Osteoblast (primary cell): ENCODE results near the gene FES. TPM values are rescaled to one million over a fixed set of nuclear protein-coding genes. Genes with fewer than 3 reads are reported as not detected.
"Not testable (repeated sequence)": the region's sequence is repeated elsewhere in the genome, so short reads cannot be mapped to it uniquely, and the experiment has no call there.

Experiments used
- DNase-seq: peaks from one replicate; pipeline ENCODE4 v3.0.0; 2011; ENCODE audit warnings: low spot score, mixed read lengths; ENCODE audit not compliant: insufficient read length; ENCODE audit errors: missing footprints
- H2AFZ ChIP-seq: 2 replicates; pipeline ENCODE4 v1.6.0; 2011; ENCODE audit warnings: mild to moderate bottlenecking, low read length
- H3K27ac ChIP-seq: 2 replicates; pipeline ENCODE4 v1.5.1; 2011; ENCODE audit warnings: mild to moderate bottlenecking, low read depth, low read length, moderate library complexity
- H3K27me3 ChIP-seq: 2 replicates; pipeline ENCODE4 v1.6.0; 2012; ENCODE audit warnings: mild to moderate bottlenecking, control low read depth, inconsistent platforms, low read length, moderate library complexity; ENCODE audit not compliant: insufficient read depth
- H3K36me3 ChIP-seq: 2 replicates; pipeline ENCODE4 v1.5.1; 2011; ENCODE audit warnings: mild to moderate bottlenecking, low read length, control low read depth, moderate library complexity; ENCODE audit not compliant: insufficient read depth
- H3K4me1 ChIP-seq: 2 replicates; pipeline ENCODE4 v1.5.1; 2011; ENCODE audit warnings: mild to moderate bottlenecking, low read length, control low read depth, moderate library complexity; ENCODE audit not compliant: insufficient read depth
- H3K4me2 ChIP-seq: 2 replicates; pipeline ENCODE4 v1.6.0; 2011; ENCODE audit warnings: mild to moderate bottlenecking, low read length; ENCODE audit not compliant: insufficient read depth
- H3K4me3 ChIP-seq: fragments of 200-600 bp; sonication (generic); 3 replicates; pipeline ENCODE4 v1.5.1; 2012; ENCODE audit warnings: mild to moderate bottlenecking, low read length, inconsistent platforms; ENCODE audit not compliant: insufficient read depth
- H3K79me2 ChIP-seq: 2 replicates; pipeline ENCODE4 v1.6.0; 2012; ENCODE audit warnings: mild to moderate bottlenecking, low read length, control low read depth, inconsistent platforms; ENCODE audit not compliant: insufficient read depth
- H3K9me3 ChIP-seq: 2 replicates; pipeline ENCODE4 v1.5.1; 2011; ENCODE audit warnings: low read depth, low read length, control low read depth
- H4K20me1 ChIP-seq: 2 replicates; pipeline ENCODE4 v1.6.0; 2012; ENCODE audit warnings: mild to moderate bottlenecking, low read length, control low read depth; ENCODE audit not compliant: insufficient read depth
- CTCF ChIP-seq: IDR thresholded peaks from 2 replicates; pipeline ENCODE4 v1.5.1; 2011; ENCODE audit warnings: mild to moderate bottlenecking, low read depth, low read length, moderate library complexity; ENCODE audit errors: extremely low read depth
- total RNA-seq: library from RNA; depleted of rRNA; stranded (reverse); fragments of >200 nt; gene quantifications from 2 replicates; pipeline ENCODE4 v1.2.3, GENCODE V29; 2012

FES gene
- total RNA-seq, 1 donor = 20.3 TPM

- Histone ChIP-seq H3K36me3 (peaks cover 26% of the 10 kb centered on the region), H3K4me2 (peak overlapping the region; percentile 86), H4K20me1 (peaks cover 27% of the 10 kb centered on the region), H3K4me1 (peaks cover 41% of the 10 kb centered on the region), H3K4me3 (peak overlapping the region; percentile 80), H3K27ac (peak overlapping the region; percentile 88), H2AFZ (peak overlapping the region; percentile 35), H3K9me3 (no peaks in the 10 kb centered on the region), H3K79me2 (peaks cover 61% of the 10 kb centered on the region), H3K27me3 (no peaks in the 10 kb centered on the region)
- DNase-seq = peak; percentile 88
- no peak for TF ChIP-seq CTCF
These were observed 10.2 kb upstream of the FES start for GRCh38 chr15:90873998-90874605.

- not testable (repeated sequence) for H3K9me3 ChIP-seq, H2AFZ ChIP-seq, H3K4me3 ChIP-seq, H3K27me3 ChIP-seq, DNase-seq, H3K27ac ChIP-seq, H3K4me2 ChIP-seq
- peaks cover 27% of the 10 kb centered on the region for H4K20me1 ChIP-seq
- peaks cover 32% of the 10 kb centered on the region for H3K4me1 ChIP-seq
- peaks cover 35% of the 10 kb centered on the region for H3K36me3 ChIP-seq
- H3K79me2 ChIP-seq = peaks cover 61% of the 10 kb centered on the region
These were observed 9.3 kb upstream of the FES start for GRCh38 chr15:90874986-90875385.

GRCh38 chr15:90875549-90875981, 8.7 kb upstream of the FES start:
- H3K27me3 ChIP-seq = no peaks in the 10 kb centered on the region
- H3K4me2 ChIP-seq = no peak overlapping the region
- no peak overlapping the region for H3K27ac ChIP-seq
- H4K20me1 ChIP-seq = peaks cover 27% of the 10 kb centered on the region
- DNase-seq = no peak
- H3K36me3 ChIP-seq = peaks cover 35% of the 10 kb centered on the region
- peaks cover 58% of the 10 kb centered on the region for H3K79me2 ChIP-seq
- no peak for TF ChIP-seq CTCF
- peaks cover 26% of the 10 kb centered on the region for H3K4me1 ChIP-seq
- no peaks in the 10 kb centered on the region for H3K9me3 ChIP-seq
- no peak overlapping the region for H3K4me3 ChIP-seq
- H2AFZ ChIP-seq = no peak overlapping the region

- Histone ChIP-seq H3K36me3 (peaks cover 38% of the 10 kb centered on the region), H3K4me3 (no peak overlapping the region), H3K79me2 (peaks cover 53% of the 10 kb centered on the region), H3K27ac (no peak overlapping the region), H3K27me3 (no peaks in the 10 kb centered on the region), H3K4me1 (peaks cover 23% of the 10 kb centered on the region), H2AFZ (no peak overlapping the region), H3K9me3 (no peaks in the 10 kb centered on the region), H3K4me2 (no peak overlapping the region), H4K20me1 (peaks cover 27% of the 10 kb centered on the region)
- TF ChIP-seq CTCF = no peak
- no peak for DNase-seq
These were observed 8.3 kb upstream of the FES start for GRCh38 chr15:90876046-90876445.
